HFFc6 (cell line): ENCODE data around the gene CMIP. TPM values are rescaled to one million over a fixed set of nuclear protein-coding genes. Genes with fewer than 3 reads are reported as not detected.

Experiments used
- DNase-seq: peaks from one replicate; pipeline ENCODE4 v3.0.0-alpha.2; 2018
- H3K27ac Mint-ChIP-seq: 2 replicates; pipeline ENCODE4 v1.8.0; 2020; ENCODE audit warnings: mild to moderate bottlenecking, mixed read lengths
- H3K27me3 Mint-ChIP-seq: 2 replicates; pipeline ENCODE4 v1.8.0; 2021; ENCODE audit warnings: mild to moderate bottlenecking, moderate library complexity, mixed read lengths; ENCODE audit not compliant: insufficient read depth
- H3K36me3 Mint-ChIP-seq: 2 replicates; pipeline ENCODE4 v1.8.0; 2021; ENCODE audit warnings: low read depth, mixed read lengths
- H3K4me1 Mint-ChIP-seq: 2 replicates; pipeline ENCODE4 v1.8.0; 2020; ENCODE audit warnings: low read depth, mixed read lengths
- H3K4me3 Mint-ChIP-seq: 2 replicates; pipeline ENCODE4 v1.8.0; 2020; ENCODE audit warnings: mild to moderate bottlenecking, moderate library complexity, mixed read lengths
- H3K9me3 Mint-ChIP-seq: 2 replicates; pipeline ENCODE4 v1.8.0; 2020; ENCODE audit warnings: mild to moderate bottlenecking, mixed read lengths
- CTCF ChIP-seq: fragments of 200-600 bp; sonication (generic); IDR thresholded peaks from 2 replicates; pipeline ENCODE4 v1.5.0; 2021; ENCODE audit warnings: antibody characterized with exemption, mild to moderate bottlenecking
- total RNA-seq, 6 experiments: library from RNA; stranded (reverse); fragmentation: NEBNext Ultra II Directional; extraction: Animal tissue kit (Norgen Biotek cat#: 25700); gene quantifications; 2 replicates in 1 of 6; 3 replicates in 5 of 6; pipeline ENCODE4 v1.2.3, GENCODE V29; 2021

CMIP gene
- total RNA-seq, 6 experiments from 2014 or later = 35.9 to 48.0 (median 43.5) TPM

- peaks cover 17% of the 10 kb centered on the region for H3K36me3 Mint-ChIP-seq
- no peaks in the 10 kb centered on the region for H3K9me3 Mint-ChIP-seq
- H3K4me1 Mint-ChIP-seq = peaks cover 58% of the 10 kb centered on the region
- no peak for TF ChIP-seq CTCF
- peak overlapping the region; percentile 24 for H3K27ac Mint-ChIP-seq
- peak; percentile 41 for DNase-seq
- H3K4me3 Mint-ChIP-seq = peak overlapping the region; percentile 25
- peaks cover 1% of the 10 kb centered on the region; the same call in 1 of the 2 replicates for H3K27me3 Mint-ChIP-seq
Observed at GRCh38 chr16:81481207-81481821, 36.7 kb downstream of the CMIP start.

GRCh38 chr16:81482329-81483063 lies 37.9 kb downstream of the CMIP start:
- Mint-ChIP-seq H3K4me1 (peaks cover 58% of the 10 kb centered on the region), H3K9me3 (no peaks in the 10 kb centered on the region), H3K36me3 (peaks cover 11% of the 10 kb centered on the region), H3K27me3 (peaks cover 1% of the 10 kb centered on the region; the same call in 1 of the 2 replicates), H3K4me3 (no peak overlapping the region), H3K27ac (peak overlapping the region; percentile 45)
- TF ChIP-seq CTCF = no peak
- no peak for DNase-seq

GRCh38 chr16:81483064-81483969 lies 38.7 kb downstream of the CMIP start:
- Mint-ChIP-seq H3K27me3 (peaks cover 1% of the 10 kb centered on the region; the same call in 1 of the 2 replicates), H3K4me1 (peaks cover 60% of the 10 kb centered on the region), H3K36me3 (peaks cover 11% of the 10 kb centered on the region), H3K27ac (no peak overlapping the region), H3K4me3 (no peak overlapping the region), H3K9me3 (no peaks in the 10 kb centered on the region)
- DNase-seq = peak; percentile 6
- no peak for TF ChIP-seq CTCF

- Mint-ChIP-seq H3K27ac (no peak overlapping the region), H3K36me3 (peaks cover 11% of the 10 kb centered on the region)
Observed at GRCh38 chr16:81483970-81484595, 39.5 kb downstream of the CMIP start.

More at GRCh38 chr16:81483970-81484595, 39.5 kb downstream of the CMIP start:
- Mint-ChIP-seq H3K4me1 (peaks cover 67% of the 10 kb centered on the region), H3K9me3 (no peaks in the 10 kb centered on the region), H3K4me3 (no peak overlapping the region), H3K27me3 (peaks cover 1% of the 10 kb centered on the region; the same call in 1 of the 2 replicates)
- DNase-seq = no peak
- no peak for TF ChIP-seq CTCF
